Upper lobe of right lung (tissue), 1 donor: Measurements from ENCODE around the gene C3orf20. TPM values are rescaled to one million over a fixed set of nuclear protein-coding genes. Genes with fewer than 3 reads are reported as not detected.

Experiments used
- ATAC-seq: fragments of 200-7000 bp; cut with Tn5 transposase; one replicate; pipeline ENCODE4 v1.9.1; 2020; ENCODE audit warnings: mild to moderate bottlenecking, moderate library complexity
- DNase-seq: peaks from one replicate; pipeline ENCODE4 v3.0.0-alpha.2; 2020
- H3K27ac ChIP-seq: fragments of 200-600 bp; one replicate; pipeline ENCODE4 v1.8.0; 2022
- H3K27me3 ChIP-seq: fragments of 200-600 bp; one replicate; pipeline ENCODE4 v1.8.0; 2022; ENCODE audit warnings: mild to moderate bottlenecking
- H3K36me3 ChIP-seq: fragments of 200-600 bp; one replicate; pipeline ENCODE4 v1.8.0; 2022
- H3K4me1 ChIP-seq: fragments of 200-600 bp; one replicate; pipeline ENCODE4 v1.8.0; 2022
- H3K4me3 ChIP-seq: fragments of 200-600 bp; one replicate; pipeline ENCODE4 v1.8.0; 2022; ENCODE audit warnings: mild to moderate bottlenecking
- H3K9me3 ChIP-seq: fragments of 200-600 bp; one replicate; pipeline ENCODE4 v1.8.0; 2022
- CTCF ChIP-seq: fragments of 200-600 bp; IDR thresholded peaks from one replicate; pipeline ENCODE4 v1.8.0; 2022; ENCODE audit warnings: antibody characterized with exemption
- intact Hi-C: fragments of 100-400 bp; cut with DNase I; formaldehyde crosslinking; loops from one replicate; pipeline ENCODE4 v1.11.0; 2022
- total RNA-seq: library from RNA; stranded (reverse); fragmentation: NEBNext Ultra II Directional; extraction: Animal tissue kit (Norgen Biotek cat#: 25700); gene quantifications from one replicate; pipeline ENCODE4 v1.2.1, GENCODE V29; 2021
- donor health status: DM: no; HTN: yes; CAD: no; lungs with severe emphysema.

Gene C3orf20
- total RNA-seq, 1 donor from 2014 or later: 0.14 TPM

DNA sequence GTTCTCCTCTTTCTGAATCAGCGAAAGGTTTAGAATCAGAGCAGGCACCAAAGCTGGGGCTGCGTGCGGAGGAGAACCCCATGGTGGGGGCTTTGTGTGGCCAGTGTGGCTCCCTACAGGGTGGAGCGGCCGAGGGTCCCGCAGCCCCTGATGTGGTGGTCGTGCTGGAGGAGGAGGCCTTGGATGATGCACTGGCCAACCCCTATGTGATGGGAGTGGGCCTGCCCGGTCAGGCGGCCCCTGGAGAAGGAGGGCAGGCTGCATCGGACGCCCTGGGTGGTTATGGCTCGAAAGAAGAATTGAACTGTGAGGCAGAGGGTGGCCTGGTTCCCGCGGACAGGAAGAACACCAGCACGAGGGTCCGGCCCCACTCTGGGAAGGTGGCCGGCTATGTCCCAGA lies 145.2 kb downstream of the C3orf20 start:
- Histone ChIP-seq H3K27ac (no peak overlapping the region), H3K9me3 (no peaks in the 10 kb centered on the region), H3K4me1 (peaks cover 13% of the 10 kb centered on the region), H3K27me3 (no peaks in the 10 kb centered on the region), H3K4me3 (no peak overlapping the region), H3K36me3 (no peaks in the 10 kb centered on the region)
- DNase-seq (no peak), ATAC-seq (no peak)
- TF ChIP-seq CTCF: no peak
- intact Hi-C loops: no loop called here

DNA sequence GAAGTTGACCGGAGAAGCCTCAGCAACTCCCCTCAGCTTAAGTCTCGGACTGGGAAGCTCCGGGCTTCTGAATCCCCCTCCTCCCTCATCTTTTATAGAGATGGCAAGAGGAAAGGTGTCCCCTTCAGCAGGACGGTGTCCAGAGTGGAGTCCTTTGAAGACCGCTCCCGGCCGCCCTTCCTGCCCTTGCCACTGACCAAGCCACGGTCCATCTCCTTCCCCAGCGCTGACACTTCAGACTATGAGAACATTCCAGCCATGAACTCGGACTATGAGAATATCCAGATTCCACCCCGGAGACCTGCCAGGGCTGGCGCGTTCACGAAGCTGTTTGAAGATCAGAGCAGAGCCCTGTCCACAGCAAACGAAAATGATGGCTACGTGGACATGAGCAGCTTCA lies 146.2 kb downstream of the C3orf20 start:
- H3K36me3 ChIP-seq: no peaks in the 10 kb centered on the region
- no peak for ATAC-seq
- H3K4me1 ChIP-seq: peaks cover 13% of the 10 kb centered on the region
- no peak for TF ChIP-seq CTCF
- no peak overlapping the region for H3K4me3 ChIP-seq
- no peaks in the 10 kb centered on the region for H3K9me3 ChIP-seq
- intact Hi-C loops: no loop called here
- H3K27ac ChIP-seq: no peak overlapping the region
- no peaks in the 10 kb centered on the region for H3K27me3 ChIP-seq
- no peak for DNase-seq

- no peak for ATAC-seq
- Histone ChIP-seq H3K27ac (no peak overlapping the region), H3K4me1 (peaks cover 13% of the 10 kb centered on the region), H3K27me3 (no peaks in the 10 kb centered on the region), H3K4me3 (no peak overlapping the region), H3K36me3 (no peaks in the 10 kb centered on the region), H3K9me3 (no peaks in the 10 kb centered on the region)
- no peak for TF ChIP-seq CTCF
- intact Hi-C loops: no loop called here
- DNase-seq: no peak
Measured at GRCh38 chr3:14822134-14822533, 147.2 kb downstream of the C3orf20 start.

Other genes starting within 250 kb of the C3orf20 start
- 0.52 TPM for gene GRIP2, start 134.8 kb upstream of the C3orf20 start, total RNA-seq
- gene CCDC174, start 23.4 kb upstream of the C3orf20 start, total RNA-seq: 22.1 TPM
- 84.2 TPM for gene FGD5, start 143.8 kb downstream of the C3orf20 start, total RNA-seq